ENCODE results near the gene TTC7B.

TTC7B gene

DNA sequence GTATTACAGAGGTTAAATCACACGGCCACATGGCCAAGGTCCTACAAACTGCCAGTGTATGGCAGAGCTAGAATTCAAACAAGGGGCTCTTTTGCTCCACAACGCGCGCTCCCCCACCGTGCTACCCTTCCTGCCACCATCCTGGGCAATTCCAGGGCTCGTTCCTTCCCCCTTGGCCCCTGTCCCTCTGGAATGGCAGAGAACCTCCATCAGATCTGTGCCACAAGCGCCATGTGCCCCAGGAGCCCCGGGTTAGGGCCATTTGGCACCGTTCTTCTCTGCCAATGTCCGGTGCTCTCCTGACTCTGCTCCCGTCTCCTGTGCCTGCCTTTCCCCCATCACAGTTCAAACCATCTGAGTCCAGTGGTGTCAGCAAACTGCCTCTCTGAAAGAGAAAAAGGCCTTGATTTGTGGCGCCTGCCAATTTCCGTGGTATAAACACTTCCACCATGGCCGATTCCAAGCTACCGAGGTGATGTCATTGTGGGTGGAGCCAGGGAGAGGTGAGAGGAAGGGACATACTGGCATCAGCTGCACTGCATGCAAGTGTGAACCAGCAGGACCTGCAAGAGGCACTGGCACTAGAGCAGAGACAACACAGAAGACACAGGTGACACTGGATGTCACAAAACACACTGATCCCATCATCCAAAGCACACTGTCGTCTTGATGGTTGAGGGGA, 256.3 kb downstream of the TTC7B start:
- Mint-ChIP-seq H3K4me1 (no peaks in the 10 kb centered on the region), H3K36me3 (no peaks in the 10 kb centered on the region), H3K27me3 (no peaks in the 10 kb centered on the region), H3K4me3 (no peak overlapping the region), H3K9me3 (no peaks in the 10 kb centered on the region), H3K27ac (no peak overlapping the region)

DNA sequence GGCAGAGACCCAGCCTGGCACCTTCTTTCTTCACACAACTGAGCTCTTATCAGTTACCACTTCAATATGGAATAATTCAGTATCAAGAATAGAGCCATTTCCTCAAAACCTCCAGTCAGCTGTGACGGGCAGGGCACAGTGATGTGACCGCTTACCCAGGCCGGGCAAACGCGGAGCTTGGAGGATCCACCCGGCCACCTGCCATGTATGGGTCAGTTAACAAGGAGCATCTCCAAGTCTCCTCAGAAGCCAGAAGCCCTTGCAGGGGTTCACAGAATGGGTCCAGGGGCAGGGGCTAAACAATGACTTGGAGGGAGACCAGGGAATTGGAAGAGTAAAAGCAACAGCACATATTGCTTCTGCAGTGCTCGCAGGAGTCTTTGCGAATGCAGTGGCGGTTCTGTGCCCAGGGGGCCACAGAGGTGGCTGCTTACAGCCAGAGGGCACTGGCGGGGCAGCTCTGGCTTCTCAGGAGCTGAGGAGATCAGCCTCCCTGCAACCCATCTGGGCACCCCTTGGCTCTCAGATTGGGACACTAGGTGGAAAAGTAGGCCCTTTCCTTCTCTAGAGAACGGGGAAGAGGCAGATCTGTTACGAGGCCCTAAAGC, 257.1 kb downstream of the TTC7B start:
- Mint-ChIP-seq H3K9me3 (no peaks in the 10 kb centered on the region), H3K27ac (no peak overlapping the region), H3K36me3 (no peaks in the 10 kb centered on the region), H3K27me3 (no peaks in the 10 kb centered on the region), H3K4me3 (no peak overlapping the region), H3K4me1 (no peaks in the 10 kb centered on the region)

DNA sequence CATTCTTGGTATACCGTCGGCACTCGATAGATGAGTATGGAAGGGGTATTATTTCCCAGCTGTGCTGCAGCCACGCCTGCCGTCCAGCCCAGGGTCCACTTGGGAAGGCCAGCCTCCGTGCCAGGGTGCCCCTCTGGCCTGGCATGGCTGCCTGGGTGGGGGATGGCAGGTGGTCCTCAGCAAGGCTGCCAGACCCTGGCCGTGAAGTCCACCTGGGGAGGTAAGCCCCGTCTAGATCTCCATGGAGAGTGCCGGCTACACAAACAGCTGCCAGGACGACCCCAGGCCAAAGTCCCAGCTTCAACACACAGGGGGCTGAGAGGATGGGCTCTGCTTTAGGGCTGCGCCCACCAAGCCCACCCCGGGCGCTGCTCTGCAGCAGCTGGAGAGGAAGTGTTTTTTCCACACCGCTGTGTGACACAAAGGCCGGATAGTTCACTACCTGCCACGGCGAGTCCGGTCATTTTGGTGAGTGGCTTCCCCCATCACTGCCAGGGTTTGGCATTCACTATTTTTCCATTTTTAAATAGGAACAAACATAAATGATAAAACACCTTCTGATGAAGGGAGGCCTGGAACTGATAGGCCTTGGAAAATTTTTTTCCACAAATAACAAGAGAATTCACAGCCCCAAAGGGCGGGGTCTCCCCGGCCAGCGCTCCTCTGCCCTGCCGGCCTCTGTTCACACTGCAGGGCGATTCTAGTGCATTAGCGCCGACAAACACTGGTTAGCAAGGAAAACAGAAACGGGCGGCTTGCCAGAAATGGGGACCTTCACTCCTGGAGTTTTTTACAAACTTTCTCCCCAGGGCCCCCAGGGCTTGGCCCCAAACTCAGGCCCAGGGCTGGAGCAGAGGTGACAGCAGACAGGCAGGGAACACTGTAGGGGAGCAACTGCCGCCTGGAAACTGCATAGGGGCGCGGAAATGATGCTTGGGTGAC, 257.9 kb downstream of the TTC7B start:
- H3K27ac Mint-ChIP-seq: no peak overlapping the region

DNA sequence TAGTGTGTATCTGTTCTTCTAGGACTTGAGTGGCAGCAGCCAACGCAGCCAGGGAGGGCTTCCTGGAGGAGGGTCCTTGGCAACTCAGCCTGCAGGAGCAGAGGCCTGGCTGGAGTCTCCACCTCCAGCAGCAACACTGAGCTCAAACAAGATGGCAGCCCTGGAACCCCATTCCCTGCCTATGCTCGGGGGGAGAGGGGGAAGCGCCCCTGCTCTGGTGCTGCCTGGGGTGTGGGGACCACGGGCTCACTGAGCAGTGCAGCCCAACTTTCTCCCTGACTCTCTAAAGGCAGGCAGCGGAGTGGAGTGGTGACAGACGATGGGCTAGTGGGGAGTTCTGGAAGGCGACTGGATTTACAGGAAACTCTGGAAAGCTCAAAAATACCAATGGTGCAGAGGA, 258.7 kb downstream of the TTC7B start:
- Mint-ChIP-seq H3K4me1 (no peaks in the 10 kb centered on the region), H3K27me3 (no peaks in the 10 kb centered on the region), H3K36me3 (no peaks in the 10 kb centered on the region), H3K9me3 (no peaks in the 10 kb centered on the region), H3K27ac (no peak overlapping the region), H3K4me3 (no peak overlapping the region)

More for the DNA sequence above, 257.9 kb downstream of the TTC7B start:
- no peaks in the 10 kb centered on the region for H3K9me3 Mint-ChIP-seq
- H3K4me3 Mint-ChIP-seq: no peak overlapping the region
- no peaks in the 10 kb centered on the region for H3K4me1 Mint-ChIP-seq
- no peaks in the 10 kb centered on the region for H3K27me3 Mint-ChIP-seq
- H3K36me3 Mint-ChIP-seq: no peaks in the 10 kb centered on the region

DNA sequence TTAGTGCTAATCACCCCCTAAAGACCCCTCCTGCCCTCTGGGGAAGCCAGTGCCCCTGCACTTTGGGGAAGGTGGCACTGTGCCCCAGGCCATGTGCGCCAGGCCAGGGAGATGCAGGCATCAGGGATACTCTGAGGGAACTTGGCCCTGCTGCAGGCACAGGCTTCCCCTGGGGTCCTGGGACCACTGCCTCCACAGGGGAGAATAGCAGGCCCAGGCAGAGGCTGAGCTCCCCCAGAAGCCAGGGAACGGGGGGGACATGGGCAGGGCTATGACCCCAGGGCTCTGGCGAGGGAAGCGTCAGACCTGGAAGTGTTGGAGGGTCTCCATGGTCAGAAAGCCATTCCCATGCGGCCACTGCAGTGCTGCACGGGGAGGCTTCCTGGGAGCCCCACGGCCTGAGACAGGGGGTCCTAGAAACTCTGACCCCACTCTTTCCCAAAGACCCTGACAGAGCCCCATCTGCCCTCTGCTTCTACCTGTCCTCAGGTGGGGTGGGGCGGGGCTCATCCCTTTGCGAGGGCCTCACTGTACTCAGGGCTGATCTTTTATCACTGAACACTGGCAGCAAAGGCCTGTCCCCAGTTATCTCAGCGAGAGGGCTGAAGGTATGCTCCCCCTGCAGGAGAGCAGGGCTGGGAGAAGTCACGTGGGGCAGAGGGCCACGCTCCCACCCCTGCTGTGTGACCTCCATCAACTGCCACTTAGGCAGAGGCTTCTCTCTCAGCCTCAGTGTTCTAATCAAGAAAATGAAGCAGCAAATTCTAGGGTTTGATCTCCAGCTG, 259.4 kb downstream of the TTC7B start:
- no peaks in the 10 kb centered on the region for H3K9me3 Mint-ChIP-seq
- H3K4me1 Mint-ChIP-seq: no peaks in the 10 kb centered on the region
- H3K27ac Mint-ChIP-seq: no peak overlapping the region
- no peaks in the 10 kb centered on the region for H3K27me3 Mint-ChIP-seq
- H3K36me3 Mint-ChIP-seq: no peaks in the 10 kb centered on the region
- no peak overlapping the region for H3K4me3 Mint-ChIP-seq

DNA sequence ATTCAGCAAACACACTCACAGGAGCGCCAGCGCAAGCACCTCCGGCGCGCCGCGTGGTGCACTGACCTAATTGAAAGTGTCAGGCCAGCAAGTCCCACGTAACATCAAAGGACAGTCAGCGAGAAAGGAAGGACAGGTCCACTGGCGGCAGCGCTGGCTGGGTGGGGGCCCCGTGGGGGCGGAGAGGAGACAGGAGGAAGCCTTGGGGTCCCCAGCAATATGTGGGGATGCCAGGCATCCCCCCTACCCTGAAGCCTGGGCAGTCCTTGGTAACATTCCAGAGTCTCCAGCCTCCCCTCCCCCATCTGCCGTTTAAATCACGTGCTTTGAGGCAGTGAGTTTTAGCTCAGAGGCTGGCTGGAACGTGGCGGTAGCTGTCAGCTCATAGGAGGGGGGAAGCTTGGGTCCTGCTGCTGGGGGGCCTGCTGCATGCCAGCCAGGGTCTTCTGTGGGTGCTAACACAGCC, 260.2 kb downstream of the TTC7B start:
- Mint-ChIP-seq H3K27ac (no peak overlapping the region), H3K4me1 (no peaks in the 10 kb centered on the region), H3K36me3 (no peaks in the 10 kb centered on the region), H3K27me3 (no peaks in the 10 kb centered on the region), H3K4me3 (no peak overlapping the region), H3K9me3 (no peaks in the 10 kb centered on the region)

DNA sequence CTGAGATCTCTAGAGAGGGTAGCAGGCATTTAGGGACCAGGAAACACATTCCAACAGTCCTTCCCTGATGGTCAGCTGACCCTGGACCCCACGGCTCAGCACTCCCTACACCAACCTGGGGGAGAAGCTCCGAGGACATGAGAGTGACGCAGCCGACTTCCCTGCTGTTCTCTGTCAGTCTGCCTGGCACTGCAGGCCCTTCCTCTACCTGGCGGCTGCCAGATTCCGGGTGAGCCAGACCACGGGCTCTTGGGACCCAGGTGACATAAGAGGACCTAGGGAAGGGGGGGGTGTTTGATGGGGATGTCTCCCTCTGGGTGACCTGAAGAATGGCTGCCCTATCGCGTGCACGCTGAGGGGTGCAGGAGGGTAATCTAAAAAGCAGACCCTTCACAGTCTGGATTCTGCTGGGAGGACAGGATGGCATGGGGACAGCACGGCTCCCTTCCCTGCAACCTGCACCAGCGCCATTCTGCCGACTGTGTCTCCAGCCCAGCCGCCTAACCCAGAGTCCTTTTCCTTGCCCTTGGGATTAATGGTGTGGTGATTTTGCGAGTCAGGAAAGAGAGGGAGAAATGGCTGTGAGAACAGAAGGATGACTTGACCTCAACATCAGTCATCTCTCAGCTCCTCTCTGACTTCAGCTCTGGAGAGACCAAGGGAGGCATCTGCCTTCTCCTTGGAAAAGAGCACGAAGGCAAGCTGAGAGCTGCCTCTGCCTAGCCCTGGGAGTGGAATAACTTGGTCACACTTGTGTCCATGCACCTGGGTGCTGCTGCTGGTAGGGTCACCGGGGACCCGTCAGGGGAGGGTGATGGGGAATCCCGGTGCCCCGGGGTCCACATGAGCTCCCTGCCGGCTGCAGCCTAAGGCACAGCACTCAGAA, 260.9 kb downstream of the TTC7B start:
- H3K36me3 Mint-ChIP-seq: no peaks in the 10 kb centered on the region
- H3K4me3 Mint-ChIP-seq: no peak overlapping the region
- no peaks in the 10 kb centered on the region for H3K9me3 Mint-ChIP-seq
- H3K4me1 Mint-ChIP-seq: no peaks in the 10 kb centered on the region
- no peaks in the 10 kb centered on the region for H3K27me3 Mint-ChIP-seq
- H3K27ac Mint-ChIP-seq: no peak overlapping the region

DNA sequence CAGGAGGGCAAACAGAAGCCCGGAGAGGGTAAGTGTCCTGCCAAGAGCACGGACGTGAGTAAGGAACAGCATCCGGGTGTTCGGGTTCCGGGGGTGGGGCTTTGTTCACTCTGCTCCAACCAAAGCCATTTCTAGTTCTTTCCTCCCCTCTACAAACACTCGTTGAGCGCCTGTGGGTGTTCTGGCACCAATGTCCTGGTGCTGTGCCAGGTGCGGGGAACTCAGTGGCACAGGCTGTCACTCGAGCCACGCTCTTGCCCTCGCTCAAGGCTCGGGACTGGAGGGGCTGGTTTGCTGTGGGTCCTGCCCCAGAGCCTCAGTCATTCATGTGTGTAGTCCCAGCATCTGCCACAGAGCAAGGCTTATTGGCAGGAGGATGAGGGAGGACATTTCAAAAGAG, 261.9 kb downstream of the TTC7B start:
- H3K27ac Mint-ChIP-seq: no peak overlapping the region
- no peaks in the 10 kb centered on the region for H3K36me3 Mint-ChIP-seq
- H3K4me1 Mint-ChIP-seq: no peaks in the 10 kb centered on the region
- no peaks in the 10 kb centered on the region for H3K27me3 Mint-ChIP-seq
- H3K9me3 Mint-ChIP-seq: no peaks in the 10 kb centered on the region
- no peak overlapping the region for H3K4me3 Mint-ChIP-seq

DNA sequence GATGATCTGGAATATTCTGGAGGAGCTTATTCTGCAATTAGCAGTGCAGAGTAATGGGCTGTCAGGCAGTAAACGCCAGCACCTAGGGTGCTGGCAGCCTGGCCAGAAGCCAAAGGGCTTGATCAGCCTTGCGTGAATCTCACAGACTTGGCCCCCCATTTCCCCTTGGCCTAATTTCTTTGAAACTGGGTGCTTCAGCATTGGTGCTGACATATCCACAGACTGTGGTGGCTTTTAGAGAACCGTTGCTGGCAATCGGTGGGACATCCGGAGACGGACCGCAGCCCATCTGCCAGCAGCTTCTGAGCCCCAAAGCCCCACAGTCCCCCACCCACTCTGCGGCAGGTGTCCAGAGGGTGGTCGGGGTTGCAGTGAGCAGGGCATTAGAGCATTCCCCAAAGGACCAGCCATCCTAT, 262.3 kb downstream of the TTC7B start:
- Mint-ChIP-seq H3K4me1 (no peaks in the 10 kb centered on the region), H3K9me3 (no peaks in the 10 kb centered on the region), H3K27ac (no peak overlapping the region), H3K4me3 (no peak overlapping the region), H3K27me3 (no peaks in the 10 kb centered on the region), H3K36me3 (no peaks in the 10 kb centered on the region)

DNA sequence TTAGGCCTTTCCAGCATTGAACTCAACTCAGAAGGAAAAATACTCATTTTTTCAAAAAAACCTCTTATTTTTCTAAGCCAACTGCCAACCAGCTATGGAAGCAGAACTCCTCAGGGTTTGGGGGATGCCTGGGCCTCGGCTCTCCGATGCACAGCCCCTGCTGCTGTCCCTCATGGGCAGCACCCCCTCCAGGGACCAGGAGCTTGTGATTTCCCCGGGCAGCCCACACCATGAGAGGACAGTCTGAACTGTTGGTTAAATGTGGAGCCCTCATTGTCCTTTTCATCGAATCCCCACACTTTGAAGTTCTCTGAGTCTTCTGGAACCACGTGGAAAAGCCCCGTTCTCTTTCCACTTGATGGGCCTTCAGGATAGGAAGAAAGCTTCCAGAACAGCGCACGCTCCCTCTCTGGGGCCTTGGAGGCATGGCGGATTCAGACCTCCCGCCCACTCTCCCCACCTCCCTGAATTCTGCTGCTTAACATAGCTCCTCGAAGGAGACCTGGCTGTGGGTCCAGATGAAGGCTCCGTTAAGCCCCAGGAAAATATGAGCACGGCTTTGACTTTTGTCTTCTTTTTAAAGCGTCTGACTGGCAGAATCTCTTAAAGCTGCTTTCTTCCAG, 262.8 kb downstream of the TTC7B start:
- Mint-ChIP-seq H3K27ac (no peak overlapping the region), H3K4me1 (no peaks in the 10 kb centered on the region), H3K27me3 (no peaks in the 10 kb centered on the region), H3K9me3 (no peaks in the 10 kb centered on the region), H3K36me3 (no peaks in the 10 kb centered on the region), H3K4me3 (no peak overlapping the region)

DNA sequence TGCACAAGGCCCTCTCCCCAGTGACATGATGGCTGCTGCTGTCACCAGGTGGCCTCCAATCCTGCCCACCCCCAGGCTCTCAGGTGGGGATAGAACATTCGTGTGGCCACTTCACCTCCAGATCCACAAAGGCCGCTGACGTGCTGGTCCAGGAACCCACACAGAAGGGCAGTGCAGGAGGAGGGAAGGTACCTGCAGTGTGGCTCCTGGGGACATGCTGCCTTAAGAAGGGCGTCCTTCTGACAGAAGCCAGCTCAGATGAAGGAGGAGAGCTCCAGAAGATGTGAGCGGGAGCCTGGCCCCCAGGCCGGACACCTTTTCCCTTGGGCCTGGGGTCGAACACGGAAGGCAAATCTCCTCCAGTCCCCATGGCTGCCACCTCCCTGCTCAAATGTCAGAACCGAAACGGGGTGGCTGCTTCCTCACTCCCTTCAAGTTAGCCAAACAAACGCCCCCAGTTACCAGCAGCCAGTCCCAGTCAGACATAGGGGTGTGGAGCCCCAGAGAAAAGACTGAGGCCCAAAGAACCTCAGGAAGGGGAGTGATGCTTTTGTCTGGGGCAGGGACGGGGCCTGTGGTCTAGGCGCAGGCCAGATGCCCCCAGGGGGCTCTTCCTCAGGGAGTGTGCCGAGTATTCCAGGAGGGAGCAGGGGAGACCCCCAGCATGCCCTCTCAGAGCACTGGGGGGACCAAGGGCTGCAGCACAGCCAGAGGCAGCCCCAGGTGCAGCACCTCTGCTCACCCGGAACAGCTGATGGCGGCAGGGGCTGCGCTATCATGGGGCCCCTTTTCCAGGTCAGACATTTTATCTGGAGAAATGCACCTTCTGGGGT, 263.5 kb downstream of the TTC7B start:
- Mint-ChIP-seq H3K9me3 (no peaks in the 10 kb centered on the region), H3K36me3 (no peaks in the 10 kb centered on the region), H3K4me1 (no peaks in the 10 kb centered on the region), H3K27ac (no peak overlapping the region), H3K4me3 (no peak overlapping the region), H3K27me3 (no peaks in the 10 kb centered on the region)

DNA sequence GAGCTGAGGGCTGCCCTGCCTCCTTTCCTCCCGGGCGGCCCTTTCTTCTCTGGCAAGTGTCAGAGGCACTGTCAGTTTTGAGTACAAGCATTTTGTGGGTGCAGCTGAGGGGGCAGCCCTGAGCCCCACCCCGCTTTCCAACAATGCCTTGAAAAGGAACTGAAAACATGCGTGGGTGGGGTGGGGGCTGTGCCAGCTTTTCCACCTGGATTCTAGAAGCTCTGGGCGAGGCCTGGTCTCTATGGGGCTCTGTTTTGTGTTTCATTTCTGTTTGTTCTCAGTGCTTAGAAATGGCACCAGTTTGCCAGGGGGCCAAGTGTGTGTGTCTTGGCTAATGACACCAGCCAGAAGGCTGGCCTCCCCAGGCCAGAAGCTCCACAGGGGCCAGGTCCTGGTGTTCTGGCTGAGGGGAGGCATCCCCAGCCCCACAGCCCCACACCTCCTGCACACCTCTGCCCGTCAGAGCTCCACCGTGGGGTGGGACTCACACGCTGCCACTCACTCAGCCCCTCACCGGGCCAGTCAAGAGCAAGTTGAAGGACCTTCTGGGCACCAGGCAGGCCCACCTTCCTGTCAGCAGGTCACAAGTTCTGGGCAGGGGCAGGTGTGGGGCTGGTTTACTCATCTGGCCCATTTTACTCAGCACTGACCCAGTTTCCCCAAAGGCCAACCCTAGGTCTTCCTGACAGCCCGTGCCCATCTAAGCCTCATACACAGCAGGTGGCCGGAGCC, 264.3 kb downstream of the TTC7B start:
- Mint-ChIP-seq H3K27ac (no peak overlapping the region), H3K4me3 (no peak overlapping the region), H3K36me3 (no peaks in the 10 kb centered on the region), H3K27me3 (no peaks in the 10 kb centered on the region), H3K9me3 (no peaks in the 10 kb centered on the region), H3K4me1 (no peaks in the 10 kb centered on the region)

DNA sequence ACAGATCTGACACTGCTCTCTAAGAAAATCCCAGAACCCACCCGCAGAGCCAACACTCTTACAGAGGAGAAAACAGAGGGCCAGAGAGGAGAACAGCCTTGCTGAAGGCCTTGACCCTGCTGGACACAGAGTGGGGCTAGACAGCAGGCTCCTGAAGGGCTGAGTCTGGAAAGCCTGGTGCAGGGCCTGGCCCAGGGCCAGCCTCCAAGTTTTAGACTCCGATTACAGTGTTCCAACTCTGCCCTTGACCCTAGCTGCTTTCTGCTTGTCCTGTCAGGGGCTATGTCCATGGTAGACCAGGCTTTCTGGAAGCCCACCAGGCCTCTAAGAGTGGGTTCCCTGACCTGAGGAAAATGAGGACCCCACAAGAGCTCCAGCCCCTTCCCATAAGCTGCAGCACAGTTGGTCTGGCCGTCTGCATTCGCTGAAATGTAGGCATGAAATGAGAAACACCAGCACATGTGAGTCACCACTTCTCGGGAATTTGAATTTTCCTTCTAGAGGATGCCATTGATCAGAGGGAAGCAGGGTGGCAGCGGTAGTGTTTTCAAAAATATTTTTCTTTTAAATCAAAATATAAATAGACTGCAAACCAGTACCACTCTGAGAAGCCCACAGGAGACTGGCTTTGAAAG, 265.0 kb downstream of the TTC7B start:
- H3K9me3 Mint-ChIP-seq: no peaks in the 10 kb centered on the region
- no peaks in the 10 kb centered on the region for H3K36me3 Mint-ChIP-seq
- no peaks in the 10 kb centered on the region for H3K4me1 Mint-ChIP-seq
- no peak overlapping the region for H3K4me3 Mint-ChIP-seq
- no peaks in the 10 kb centered on the region for H3K27me3 Mint-ChIP-seq
- no peak overlapping the region for H3K27ac Mint-ChIP-seq
